Panc1 (cell line): Measurements from ENCODE around the gene KLF2. TPM values are rescaled to one million over a fixed set of nuclear protein-coding genes. Genes with fewer than 3 reads are reported as not detected.
"Not testable (repeated sequence)": the region's sequence is repeated elsewhere in the genome, so short reads cannot be mapped to it uniquely, and the experiment has no call there.

Experiments used
- ATAC-seq: fragments of 200-7000 bp; cut with Tn5 transposase; 2 replicates; pipeline ENCODE4 v1.9.1; 2020; ENCODE audit warnings: mild to moderate bottlenecking, moderate library complexity
- BruUV-seq: library from RNA; stranded (reverse); fragments of 400-500 nt; replicated peaks from 2 replicates; lab custom pipeline; 2021; lab: Mats Ljungman, UMichigan
- CTCF ChIA-PET: fragments of 300-600 bp; sonication (Branson Sonifier 250); formaldehyde crosslinking; loops from one replicate; lab custom pipeline; 2022; ENCODE audit warnings: antibody characterized with exemption; lab: Charles Lee
- POLR2A ChIA-PET: fragments of 300-600 bp; sonication (Branson Sonifier 250); formaldehyde crosslinking; loops from one replicate; lab custom pipeline; 2022; ENCODE audit warnings: antibody characterized with exemption; lab: Charles Lee
- DNase-seq: peaks from one replicate; pipeline ENCODE4 v3.0.0-alpha.2; 2010; ENCODE audit warnings: low read depth, low spot score
- H3K27ac ChIP-seq: 2 replicates; pipeline ENCODE4 v1.5.1; 2011; ENCODE audit warnings: mild to moderate bottlenecking, low read length, inconsistent platforms
- H3K27me3 ChIP-seq: fragments of 200-500 bp; sonication (Bioruptor generic); 2 replicates; pipeline ENCODE4 v1.6.0; 2014; ENCODE audit warnings: low read length, inconsistent platforms; ENCODE audit not compliant: control insufficient read depth, insufficient read depth
- H3K36me3 ChIP-seq: fragments of 200-500 bp; sonication (Bioruptor generic); 2 replicates; pipeline ENCODE4 v1.5.1; 2014; ENCODE audit warnings: inconsistent platforms, mild to moderate bottlenecking, low read length, moderate library complexity; ENCODE audit not compliant: control insufficient read depth, insufficient read depth
- H3K4me1 ChIP-seq: 2 replicates; pipeline ENCODE4 v1.5.1; 2011; ENCODE audit warnings: inconsistent platforms, mild to moderate bottlenecking, low read length, moderate library complexity; ENCODE audit not compliant: control insufficient read depth, insufficient read depth
- H3K4me3 ChIP-seq, 2 experiments: 2 replicates each; pipeline ENCODE4 v1.5.1; 2011 to 2012; ENCODE audit warnings: low read depth in 2 of 2, low read length in 2 of 2, mild to moderate bottlenecking in 2 of 2, inconsistent platforms in 1 of 2, moderate library complexity in 1 of 2
- H3K9me3 ChIP-seq: fragments of 200-500 bp; sonication (Bioruptor generic); 2 replicates; pipeline ENCODE4 v1.5.1; 2014; ENCODE audit warnings: low read depth, mild to moderate bottlenecking, inconsistent platforms, low read length, moderate library complexity; ENCODE audit not compliant: control insufficient read depth, insufficient read depth
- POLR2AphosphoS5 ChIP-seq: IDR thresholded peaks from 2 replicates; pipeline ENCODE4 v1.6.1; 2012; ENCODE audit warnings: mild to moderate bottlenecking, low read depth, low read length, moderate library complexity
- SIN3A ChIP-seq: IDR thresholded peaks from 2 replicates; pipeline ENCODE4 v1.6.1; 2012; ENCODE audit warnings: low read depth, mild to moderate bottlenecking, low read length, moderate library complexity, borderline replicate concordance; ENCODE audit not compliant: insufficient read depth
- TCF7L2 ChIP-seq: IDR thresholded peaks from 2 replicates; pipeline ENCODE4 v1.6.1; 2011; ENCODE audit warnings: mild to moderate bottlenecking, low read depth, low read length, inconsistent platforms
- in situ Hi-C: cut with HindIII; loops from 2 replicates; pipeline ENCODE4 v1.10.0; 2016; ENCODE audit warnings: low sequenced_read_pairs, low pct_unique_long_range_greater_than_20kb
- intact Hi-C: fragments of 100-400 bp; cut with micrococcal nuclease; formaldehyde crosslinking; loops from one replicate; pipeline ENCODE4 v1.10.0; 2022; ENCODE audit not compliant: unreplicated experiment
- total RNA-seq: library from RNA; stranded (reverse); gene quantifications from one replicate; pipeline ENCODE4 v1.2.1, GENCODE V29; 2021; ENCODE audit not compliant: unreplicated experiment
- TF ChIP-seq, protein P1 (sequence below), 2 experiments: IDR thresholded peaks; 2 replicates each; pipeline ENCODE4 v1.6.1; 2011 to 2012; ENCODE audit warnings: low read depth in 2 of 2, control low read depth in 1 of 2, low read length in 1 of 2, mild to moderate bottlenecking in 1 of 2, moderate library complexity in 1 of 2; ENCODE audit not compliant: insufficient read depth in 1 of 2
- TF ChIP-seq, protein P2 (sequence below): fragments of 450-650 bp; IDR thresholded peaks from 2 replicates; pipeline ENCODE4 v1.5.1; 2017; ENCODE audit warnings: mild to moderate bottlenecking

Gene KLF2
- total RNA-seq, 1 experiment from 2014 or later, result 3.5 TPM

DNA sequence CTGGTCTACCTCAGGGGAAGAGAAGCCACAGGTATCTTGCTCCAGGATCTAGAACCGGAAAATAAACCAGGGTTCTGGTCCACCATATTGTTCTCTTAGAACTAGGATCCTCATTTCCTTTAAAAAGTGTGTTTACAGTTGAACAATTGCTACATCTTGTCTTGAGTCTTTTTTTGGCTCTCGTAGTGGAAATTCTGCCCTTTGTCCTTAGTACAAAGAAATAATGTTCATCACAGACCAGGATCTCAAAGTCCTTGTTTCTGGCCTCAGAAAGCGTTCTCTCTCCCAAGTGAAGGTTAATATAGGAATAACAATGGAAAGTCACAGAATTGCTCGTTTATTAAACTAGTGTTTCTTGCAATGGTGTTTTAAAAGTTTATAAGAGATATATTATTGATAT, 20.8 kb downstream of the KLF2 start:
- no peaks in the 10 kb centered on the region for H3K9me3 ChIP-seq
- no peak overlapping the region for H3K27ac ChIP-seq
- ATAC-seq (no peak), DNase-seq (no peak)
- in situ Hi-C loops (no loop called here), intact Hi-C loops (no loop called here)
- ChIA-PET CTCF (no interaction called here), POLR2A (no interaction called here)
- no peaks in the 10 kb centered on the region for H3K36me3 ChIP-seq
- no peaks in the 10 kb centered on the region for H3K27me3 ChIP-seq
- no TSS peak for BruUV-seq
- H3K4me1 ChIP-seq, result peaks cover 3% of the 10 kb centered on the region
- H3K4me3 ChIP-seq, result no peak overlapping the region
- TF ChIP-seq POLR2AphosphoS5, result no peak
- no peak for TF ChIP-seq TCF7L2
- TF ChIP-seq, protein P1, sequence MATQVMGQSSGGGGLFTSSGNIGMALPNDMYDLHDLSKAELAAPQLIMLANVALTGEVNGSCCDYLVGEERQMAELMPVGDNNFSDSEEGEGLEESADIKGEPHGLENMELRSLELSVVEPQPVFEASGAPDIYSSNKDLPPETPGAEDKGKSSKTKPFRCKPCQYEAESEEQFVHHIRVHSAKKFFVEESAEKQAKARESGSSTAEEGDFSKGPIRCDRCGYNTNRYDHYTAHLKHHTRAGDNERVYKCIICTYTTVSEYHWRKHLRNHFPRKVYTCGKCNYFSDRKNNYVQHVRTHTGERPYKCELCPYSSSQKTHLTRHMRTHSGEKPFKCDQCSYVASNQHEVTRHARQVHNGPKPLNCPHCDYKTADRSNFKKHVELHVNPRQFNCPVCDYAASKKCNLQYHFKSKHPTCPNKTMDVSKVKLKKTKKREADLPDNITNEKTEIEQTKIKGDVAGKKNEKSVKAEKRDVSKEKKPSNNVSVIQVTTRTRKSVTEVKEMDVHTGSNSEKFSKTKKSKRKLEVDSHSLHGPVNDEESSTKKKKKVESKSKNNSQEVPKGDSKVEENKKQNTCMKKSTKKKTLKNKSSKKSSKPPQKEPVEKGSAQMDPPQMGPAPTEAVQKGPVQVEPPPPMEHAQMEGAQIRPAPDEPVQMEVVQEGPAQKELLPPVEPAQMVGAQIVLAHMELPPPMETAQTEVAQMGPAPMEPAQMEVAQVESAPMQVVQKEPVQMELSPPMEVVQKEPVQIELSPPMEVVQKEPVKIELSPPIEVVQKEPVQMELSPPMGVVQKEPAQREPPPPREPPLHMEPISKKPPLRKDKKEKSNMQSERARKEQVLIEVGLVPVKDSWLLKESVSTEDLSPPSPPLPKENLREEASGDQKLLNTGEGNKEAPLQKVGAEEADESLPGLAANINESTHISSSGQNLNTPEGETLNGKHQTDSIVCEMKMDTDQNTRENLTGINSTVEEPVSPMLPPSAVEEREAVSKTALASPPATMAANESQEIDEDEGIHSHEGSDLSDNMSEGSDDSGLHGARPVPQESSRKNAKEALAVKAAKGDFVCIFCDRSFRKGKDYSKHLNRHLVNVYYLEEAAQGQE (IDR thresholded peaks at IDR 0.05; ENCODE audit: insufficient read depth in 1 of 2, low read depth in 2 of 2, low read length in 1 of 2), result no peak

GRCh38 chr19:16347099-16347498, 22.5 kb downstream of the KLF2 start:
- DNase-seq, CTCF ChIA-PET, H3K9me3 ChIP-seq, in situ Hi-C loops, H3K27ac ChIP-seq, H3K4me3 ChIP-seq, POLR2A ChIA-PET, intact Hi-C loops, BruUV-seq, H3K27me3 ChIP-seq, ATAC-seq, H3K36me3 ChIP-seq, H3K4me1 ChIP-seq: not testable (repeated sequence)

- ATAC-seq, result no peak
- no peaks in the 10 kb centered on the region for H3K9me3 ChIP-seq
- H3K36me3 ChIP-seq, result no peaks in the 10 kb centered on the region
- in situ Hi-C loops, result no loop called here
- no peaks in the 10 kb centered on the region; the same call in 1 of the 2 replicates for H3K4me1 ChIP-seq
- TF ChIP-seq SIN3A (no peak), POLR2AphosphoS5 (no peak), TCF7L2 (no peak)
- TF ChIP-seq, protein P2, sequence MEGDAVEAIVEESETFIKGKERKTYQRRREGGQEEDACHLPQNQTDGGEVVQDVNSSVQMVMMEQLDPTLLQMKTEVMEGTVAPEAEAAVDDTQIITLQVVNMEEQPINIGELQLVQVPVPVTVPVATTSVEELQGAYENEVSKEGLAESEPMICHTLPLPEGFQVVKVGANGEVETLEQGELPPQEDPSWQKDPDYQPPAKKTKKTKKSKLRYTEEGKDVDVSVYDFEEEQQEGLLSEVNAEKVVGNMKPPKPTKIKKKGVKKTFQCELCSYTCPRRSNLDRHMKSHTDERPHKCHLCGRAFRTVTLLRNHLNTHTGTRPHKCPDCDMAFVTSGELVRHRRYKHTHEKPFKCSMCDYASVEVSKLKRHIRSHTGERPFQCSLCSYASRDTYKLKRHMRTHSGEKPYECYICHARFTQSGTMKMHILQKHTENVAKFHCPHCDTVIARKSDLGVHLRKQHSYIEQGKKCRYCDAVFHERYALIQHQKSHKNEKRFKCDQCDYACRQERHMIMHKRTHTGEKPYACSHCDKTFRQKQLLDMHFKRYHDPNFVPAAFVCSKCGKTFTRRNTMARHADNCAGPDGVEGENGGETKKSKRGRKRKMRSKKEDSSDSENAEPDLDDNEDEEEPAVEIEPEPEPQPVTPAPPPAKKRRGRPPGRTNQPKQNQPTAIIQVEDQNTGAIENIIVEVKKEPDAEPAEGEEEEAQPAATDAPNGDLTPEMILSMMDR, result no peak
- TF ChIP-seq, protein P1 (IDR thresholded peaks at IDR 0.05; ENCODE audit: insufficient read depth in 1 of 2, low read depth in 2 of 2, low read length in 1 of 2), result no peak
- ChIA-PET POLR2A (no interaction called here), CTCF (no interaction called here)
- no peak overlapping the region for H3K27ac ChIP-seq
- no TSS peak for BruUV-seq
- DNase-seq, result no peak
- H3K4me3 ChIP-seq, result no peak overlapping the region
- intact Hi-C loops, result no loop called here
- no peaks in the 10 kb centered on the region for H3K27me3 ChIP-seq
Measured at GRCh38 chr19:16347706-16348105, 23.1 kb downstream of the KLF2 start.
